ENCODE results near the gene KCNQ1. TPM values are rescaled to one million over a fixed set of nuclear protein-coding genes. Genes with fewer than 3 reads are reported as not detected.

The KCNQ1 gene
- total RNA-seq, 1 donor from 2014 or later = 8.5 TPM

GRCh38 chr11:2844996-2845395 lies 400.2 kb downstream of the KCNQ1 start:
- H3K36me3 Mint-ChIP-seq = no peaks in the 10 kb centered on the region
- no peak overlapping the region for H3K4me3 Mint-ChIP-seq
- DNase-seq (ENCODE audit: low spot score in 2 of 2, unreplicated experiment in 2 of 2) = no peak
- TF ChIP-seq CTCF (IDR thresholded peaks at IDR 0.05; ENCODE audit: unreplicated experiment) = no peak
- no peaks in the 10 kb centered on the region for H3K9me3 Mint-ChIP-seq
- H3K27ac Mint-ChIP-seq = no peak overlapping the region
- H3K27me3 Mint-ChIP-seq (ENCODE audit: low read depth) = no peaks in the 10 kb centered on the region
- H3K4me1 Mint-ChIP-seq = peaks cover 27% of the 10 kb centered on the region

- H3K27me3 Mint-ChIP-seq (ENCODE audit: low read depth) = no peaks in the 10 kb centered on the region
- H3K4me1 Mint-ChIP-seq = peaks cover 19% of the 10 kb centered on the region
- no peaks in the 10 kb centered on the region for H3K36me3 Mint-ChIP-seq
- DNase-seq (ENCODE audit: low spot score in 2 of 2, unreplicated experiment in 2 of 2) = no peak
- no peaks in the 10 kb centered on the region for H3K9me3 Mint-ChIP-seq
- no peak for TF ChIP-seq CTCF (IDR thresholded peaks at IDR 0.05; ENCODE audit: unreplicated experiment)
- H3K4me3 Mint-ChIP-seq = no peak overlapping the region
- no peak overlapping the region for H3K27ac Mint-ChIP-seq
Measured at GRCh38 chr11:2846056-2846455, 401.2 kb downstream of the KCNQ1 start.

- Mint-ChIP-seq H3K36me3 (no peaks in the 10 kb centered on the region), H3K27me3 (ENCODE audit: low read depth) (no peaks in the 10 kb centered on the region), H3K9me3 (no peaks in the 10 kb centered on the region), H3K4me1 (peaks cover 19% of the 10 kb centered on the region), H3K4me3 (no peak overlapping the region), H3K27ac (no peak overlapping the region)
- DNase-seq (ENCODE audit: low spot score in 2 of 2, unreplicated experiment in 2 of 2) = no peak
- TF ChIP-seq CTCF (IDR thresholded peaks at IDR 0.05; ENCODE audit: unreplicated experiment) = no peak
Measured at GRCh38 chr11:2846470-2846869, 401.7 kb downstream of the KCNQ1 start.

GRCh38 chr11:2847561-2847960 lies 402.8 kb downstream of the KCNQ1 start:
- H3K9me3 Mint-ChIP-seq = no peaks in the 10 kb centered on the region
- no peak for TF ChIP-seq CTCF (IDR thresholded peaks at IDR 0.05; ENCODE audit: unreplicated experiment)
- no peak overlapping the region for H3K4me3 Mint-ChIP-seq
- H3K27me3 Mint-ChIP-seq (ENCODE audit: low read depth) = no peaks in the 10 kb centered on the region
- H3K36me3 Mint-ChIP-seq = no peaks in the 10 kb centered on the region
- no peak for DNase-seq (ENCODE audit: low spot score in 2 of 2, unreplicated experiment in 2 of 2)
- H3K4me1 Mint-ChIP-seq = peaks cover 19% of the 10 kb centered on the region
- H3K27ac Mint-ChIP-seq = no peak overlapping the region

- no peak for TF ChIP-seq CTCF (IDR thresholded peaks at IDR 0.05; ENCODE audit: unreplicated experiment)
- no peak overlapping the region for H3K27ac Mint-ChIP-seq
- H3K36me3 Mint-ChIP-seq = no peaks in the 10 kb centered on the region
- H3K27me3 Mint-ChIP-seq (ENCODE audit: low read depth) = no peaks in the 10 kb centered on the region
- no peak overlapping the region for H3K4me3 Mint-ChIP-seq
- H3K4me1 Mint-ChIP-seq = peaks cover 19% of the 10 kb centered on the region
- H3K9me3 Mint-ChIP-seq = no peaks in the 10 kb centered on the region
- no peak for DNase-seq (ENCODE audit: low spot score in 2 of 2, unreplicated experiment in 2 of 2)
Measured at GRCh38 chr11:2848497-2848896, 403.7 kb downstream of the KCNQ1 start.
